22Rv1 (cell line): ENCODE data around the gene BCOR.

Experiments
- H3K27ac ChIP-seq: fragments of 450-650 bp; 2 replicates; pipeline ENCODE4 v1.5.1; 2017
- CTCF ChIP-seq: fragments of 450-650 bp; IDR thresholded peaks from 2 replicates; pipeline ENCODE4 v1.5.1; 2017; ENCODE audit warnings: mild to moderate bottlenecking
- ZFX ChIP-seq: fragments of 450-650 bp; IDR thresholded peaks from 2 replicates; pipeline ENCODE4 v1.6.1; 2017; ENCODE audit warnings: antibody characterized with exemption, borderline replicate concordance

The BCOR gene

GRCh38 chrX:40108959-40109287, 11.2 kb upstream of the BCOR start:
- peak overlapping the region; percentile 98 for H3K27ac ChIP-seq
- no peak for TF ChIP-seq CTCF
- no peak for TF ChIP-seq ZFX

GRCh38 chrX:40108162-40108958, 10.6 kb upstream of the BCOR start:
- TF ChIP-seq ZFX (no peak), CTCF (no peak)
- peak overlapping the region; percentile 98 for H3K27ac ChIP-seq

- TF ChIP-seq ZFX (no peak), CTCF (no peak)
- H3K27ac ChIP-seq, result peak overlapping the region; percentile 98
Measured at GRCh38 chrX:40107291-40108161, 9.8 kb upstream of the BCOR start.

- H3K27ac ChIP-seq, result peak overlapping the region; percentile 98
- no peak for TF ChIP-seq ZFX
- TF ChIP-seq CTCF, result no peak
Measured at GRCh38 chrX:40106676-40107290, 9.0 kb upstream of the BCOR start.

- H3K27ac ChIP-seq, result peak overlapping the region; percentile 98
Measured at GRCh38 chrX:40105835-40106675, 8.3 kb upstream of the BCOR start.

More at GRCh38 chrX:40105835-40106675, 8.3 kb upstream of the BCOR start:
- TF ChIP-seq ZFX (no peak), CTCF (no peak)
